Stimulated activated effector memory CD8-positive, alpha-beta T cell treated with anti-CD3 and anti-CD28 coated beads, Interleukin-12 subunit alpha, Interleukin-12 subunit beta, amount 100 ng/mL, for 72 hours (primary cell): ENCODE results near the gene HERPUD1.
A peak's percentile ranks its signal among the peaks of the same experiment; 100 is the strongest.
"Not testable (repeated sequence)": the region's sequence is repeated elsewhere in the genome, so short reads cannot be mapped to it uniquely, and the experiment has no call there.

ENCODE experiments used
- ATAC-seq: fragments of 150-1000 bp; cut with Tn5 transposase; 2 replicates; pipeline ENCODE4 v1.10.0; 2021
- DNase-seq, 2 donors: peaks; one replicate each; pipeline ENCODE4 v3.0.0; 2021 to 2022; ENCODE audit warnings: low spot score in 2 of 2
- H3K27ac Mint-ChIP-seq: one replicate; pipeline ENCODE4 v1.8.0; 2022; ENCODE audit warnings: mild to moderate bottlenecking, mixed read lengths
- H3K36me3 Mint-ChIP-seq: one replicate; pipeline ENCODE4 v1.8.0; 2022; ENCODE audit warnings: mild to moderate bottlenecking, mixed read lengths
- H3K4me1 Mint-ChIP-seq: one replicate; pipeline ENCODE4 v1.8.0; 2022; ENCODE audit warnings: mixed read lengths
- H3K4me3 Mint-ChIP-seq: one replicate; pipeline ENCODE4 v1.8.0; 2022; ENCODE audit warnings: mild to moderate bottlenecking, mixed read lengths
- H3K9me3 Mint-ChIP-seq: one replicate; pipeline ENCODE4 v1.8.0; 2022; ENCODE audit warnings: mixed read lengths

The HERPUD1 gene

GRCh38 chr16:56973294-56973689 is 41.4 kb downstream of the HERPUD1 start:
- peaks cover 48% of the 10 kb centered on the region for H3K4me1 Mint-ChIP-seq

GRCh38 chr16:56973899-56974298 is 42.0 kb downstream of the HERPUD1 start:
- H3K4me1 Mint-ChIP-seq, result peaks cover 48% of the 10 kb centered on the region
- not testable (repeated sequence) for H3K9me3 Mint-ChIP-seq, ATAC-seq, DNase-seq, H3K4me3 Mint-ChIP-seq, H3K36me3 Mint-ChIP-seq
- H3K27ac Mint-ChIP-seq, result peak overlapping the region; percentile 44

More at GRCh38 chr16:56973294-56973689, 41.4 kb downstream of the HERPUD1 start:
- no peaks in the 10 kb centered on the region for H3K9me3 Mint-ChIP-seq
- no peak overlapping the region for H3K4me3 Mint-ChIP-seq
- no peaks in the 10 kb centered on the region for H3K36me3 Mint-ChIP-seq
- ATAC-seq (no peak), DNase-seq (no peak)
- H3K27ac Mint-ChIP-seq, result no peak overlapping the region

- DNase-seq (no peak), ATAC-seq (no peak)
- Mint-ChIP-seq H3K36me3 (no peaks in the 10 kb centered on the region), H3K9me3 (no peaks in the 10 kb centered on the region), H3K4me1 (peaks cover 48% of the 10 kb centered on the region), H3K4me3 (no peak overlapping the region), H3K27ac (peak overlapping the region; percentile 44)
Observed at GRCh38 chr16:56974549-56975300, 42.8 kb downstream of the HERPUD1 start.

- peaks cover 51% of the 10 kb centered on the region for H3K4me1 Mint-ChIP-seq
- H3K4me3 Mint-ChIP-seq, result no peak overlapping the region
- peak overlapping the region; percentile 43 for H3K27ac Mint-ChIP-seq
Observed at GRCh38 chr16:56975714-56976113, 43.8 kb downstream of the HERPUD1 start.

GRCh38 chr16:56977216-56977615 is 45.3 kb downstream of the HERPUD1 start:
- DNase-seq, result no peak
- no peak for ATAC-seq
- Mint-ChIP-seq H3K9me3 (no peaks in the 10 kb centered on the region), H3K4me3 (no peak overlapping the region), H3K27ac (no peak overlapping the region), H3K4me1 (peaks cover 58% of the 10 kb centered on the region), H3K36me3 (peaks cover 12% of the 10 kb centered on the region)

More at GRCh38 chr16:56975714-56976113, 43.8 kb downstream of the HERPUD1 start:
- Mint-ChIP-seq H3K9me3 (no peaks in the 10 kb centered on the region), H3K36me3 (peaks cover 6% of the 10 kb centered on the region)
- ATAC-seq (no peak), DNase-seq (no peak)

GRCh38 chr16:56977823-56978430 is 46.0 kb downstream of the HERPUD1 start:
- H3K4me1 Mint-ChIP-seq, result peaks cover 60% of the 10 kb centered on the region
- H3K36me3 Mint-ChIP-seq, result peaks cover 12% of the 10 kb centered on the region
- DNase-seq (no peak), ATAC-seq (no peak)
- H3K27ac Mint-ChIP-seq, result peak overlapping the region; percentile 60
- no peak overlapping the region for H3K4me3 Mint-ChIP-seq
- H3K9me3 Mint-ChIP-seq, result no peaks in the 10 kb centered on the region

GRCh38 chr16:56980201-56980535 is 48.2 kb downstream of the HERPUD1 start:
- no peak overlapping the region for H3K27ac Mint-ChIP-seq
- H3K9me3 Mint-ChIP-seq, result no peaks in the 10 kb centered on the region
- H3K4me1 Mint-ChIP-seq, result peaks cover 57% of the 10 kb centered on the region
- ATAC-seq (no peak), DNase-seq (no peak)
- peaks cover 29% of the 10 kb centered on the region for H3K36me3 Mint-ChIP-seq
- H3K4me3 Mint-ChIP-seq, result no peak overlapping the region

GRCh38 chr16:56980792-56981724 is 49.1 kb downstream of the HERPUD1 start:
- no peak overlapping the region for H3K4me3 Mint-ChIP-seq
- peak overlapping the region; percentile 43 for H3K27ac Mint-ChIP-seq
- peaks cover 33% of the 10 kb centered on the region for H3K36me3 Mint-ChIP-seq
- DNase-seq (no peak), ATAC-seq (no peak)
- H3K9me3 Mint-ChIP-seq, result no peaks in the 10 kb centered on the region
- H3K4me1 Mint-ChIP-seq, result peaks cover 57% of the 10 kb centered on the region

GRCh38 chr16:56981729-56982271 is 49.9 kb downstream of the HERPUD1 start:
- peaks cover 38% of the 10 kb centered on the region for H3K36me3 Mint-ChIP-seq
- H3K27ac Mint-ChIP-seq, result no peak overlapping the region
- no peak for DNase-seq
- H3K4me3 Mint-ChIP-seq, result no peak overlapping the region
- no peak for ATAC-seq
- peaks cover 61% of the 10 kb centered on the region for H3K4me1 Mint-ChIP-seq
- H3K9me3 Mint-ChIP-seq, result no peaks in the 10 kb centered on the region

GRCh38 chr16:56982695-56983094 is 50.8 kb downstream of the HERPUD1 start:
- H3K9me3 Mint-ChIP-seq, result no peaks in the 10 kb centered on the region
- H3K27ac Mint-ChIP-seq, result peak overlapping the region; percentile 63
- DNase-seq, result no peak
- H3K4me3 Mint-ChIP-seq, result no peak overlapping the region
- no peak for ATAC-seq
- H3K36me3 Mint-ChIP-seq, result peaks cover 39% of the 10 kb centered on the region
- peaks cover 70% of the 10 kb centered on the region for H3K4me1 Mint-ChIP-seq

- H3K4me1 Mint-ChIP-seq, result peaks cover 76% of the 10 kb centered on the region
- ATAC-seq, result no peak
- DNase-seq, result no peak
- H3K4me3 Mint-ChIP-seq, result no peak overlapping the region
- peak overlapping the region; percentile 63 for H3K27ac Mint-ChIP-seq
- no peaks in the 10 kb centered on the region for H3K9me3 Mint-ChIP-seq
- H3K36me3 Mint-ChIP-seq, result peaks cover 44% of the 10 kb centered on the region
Observed at GRCh38 chr16:56983211-56983751, 51.3 kb downstream of the HERPUD1 start.

- Mint-ChIP-seq H3K9me3 (no peaks in the 10 kb centered on the region), H3K36me3 (peaks cover 55% of the 10 kb centered on the region), H3K27ac (peak overlapping the region; percentile 91), H3K4me1 (peaks cover 88% of the 10 kb centered on the region), H3K4me3 (no peak overlapping the region)
- DNase-seq, result no peak
- ATAC-seq, result no peak
Observed at GRCh38 chr16:56984639-56985038, 52.7 kb downstream of the HERPUD1 start.

GRCh38 chr16:56985288-56985961 is 53.5 kb downstream of the HERPUD1 start:
- Mint-ChIP-seq H3K27ac (peak overlapping the region; percentile 91), H3K4me1 (peaks cover 87% of the 10 kb centered on the region), H3K36me3 (peaks cover 58% of the 10 kb centered on the region), H3K9me3 (no peaks in the 10 kb centered on the region), H3K4me3 (peak overlapping the region; percentile 71)
- ATAC-seq (no peak), DNase-seq (no peak)

- ATAC-seq, result no peak
- DNase-seq, result no peak
- Mint-ChIP-seq H3K4me3 (peak overlapping the region; percentile 71), H3K27ac (peak overlapping the region; percentile 91), H3K4me1 (peaks cover 82% of the 10 kb centered on the region), H3K9me3 (no peaks in the 10 kb centered on the region), H3K36me3 (peaks cover 63% of the 10 kb centered on the region)
Observed at GRCh38 chr16:56985962-56986360, 54.0 kb downstream of the HERPUD1 start.
